PC-9 (cell line): Measurements from ENCODE around the gene TOX4.

ENCODE experiments used
- EZH2 ChIP-seq: fragments of 200-600 bp; sonication (generic); IDR thresholded peaks from 2 replicates; pipeline ENCODE4 v1.8.0; 2017; ENCODE audit warnings: antibody characterized with exemption, low read depth
- TF ChIP-seq, protein P1 (sequence below): fragments of 200-600 bp; sonication (generic); conservative IDR thresholded peaks from 2 replicates; pipeline ENCODE4 v1.6.1; 2017; ENCODE audit warnings: mixed run types, antibody characterized with exemption, mild to moderate bottlenecking, moderate library complexity

- TF ChIP-seq, protein P1, sequence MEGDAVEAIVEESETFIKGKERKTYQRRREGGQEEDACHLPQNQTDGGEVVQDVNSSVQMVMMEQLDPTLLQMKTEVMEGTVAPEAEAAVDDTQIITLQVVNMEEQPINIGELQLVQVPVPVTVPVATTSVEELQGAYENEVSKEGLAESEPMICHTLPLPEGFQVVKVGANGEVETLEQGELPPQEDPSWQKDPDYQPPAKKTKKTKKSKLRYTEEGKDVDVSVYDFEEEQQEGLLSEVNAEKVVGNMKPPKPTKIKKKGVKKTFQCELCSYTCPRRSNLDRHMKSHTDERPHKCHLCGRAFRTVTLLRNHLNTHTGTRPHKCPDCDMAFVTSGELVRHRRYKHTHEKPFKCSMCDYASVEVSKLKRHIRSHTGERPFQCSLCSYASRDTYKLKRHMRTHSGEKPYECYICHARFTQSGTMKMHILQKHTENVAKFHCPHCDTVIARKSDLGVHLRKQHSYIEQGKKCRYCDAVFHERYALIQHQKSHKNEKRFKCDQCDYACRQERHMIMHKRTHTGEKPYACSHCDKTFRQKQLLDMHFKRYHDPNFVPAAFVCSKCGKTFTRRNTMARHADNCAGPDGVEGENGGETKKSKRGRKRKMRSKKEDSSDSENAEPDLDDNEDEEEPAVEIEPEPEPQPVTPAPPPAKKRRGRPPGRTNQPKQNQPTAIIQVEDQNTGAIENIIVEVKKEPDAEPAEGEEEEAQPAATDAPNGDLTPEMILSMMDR: no peak
- no peak for TF ChIP-seq EZH2
Measured at GRCh38 chr14:21520767-21521166, 43.8 kb downstream of the TOX4 start.
